CD4-positive, alpha-beta T cell treated with Interleukin-17A for 4 hours (primary cell): Measurements from ENCODE around the gene HTR3E.
"Not testable (repeated sequence)": the region's sequence is repeated elsewhere in the genome, so short reads cannot be mapped to it uniquely, and the experiment has no call there.

Experiments
- DNase-seq: peaks from one replicate; pipeline ENCODE4 v3.0.0-alpha.2; 2020; ENCODE audit warnings: mixed read lengths

HTR3E gene

GRCh38 chr3:184096811-184097383, at the start of gene HTR3E:
TSS of gene HTR3E (plus strand) at chr3:184097064. CDS start at chr3:184097530, 466 bp downstream.
- no peak for DNase-seq

DNA sequence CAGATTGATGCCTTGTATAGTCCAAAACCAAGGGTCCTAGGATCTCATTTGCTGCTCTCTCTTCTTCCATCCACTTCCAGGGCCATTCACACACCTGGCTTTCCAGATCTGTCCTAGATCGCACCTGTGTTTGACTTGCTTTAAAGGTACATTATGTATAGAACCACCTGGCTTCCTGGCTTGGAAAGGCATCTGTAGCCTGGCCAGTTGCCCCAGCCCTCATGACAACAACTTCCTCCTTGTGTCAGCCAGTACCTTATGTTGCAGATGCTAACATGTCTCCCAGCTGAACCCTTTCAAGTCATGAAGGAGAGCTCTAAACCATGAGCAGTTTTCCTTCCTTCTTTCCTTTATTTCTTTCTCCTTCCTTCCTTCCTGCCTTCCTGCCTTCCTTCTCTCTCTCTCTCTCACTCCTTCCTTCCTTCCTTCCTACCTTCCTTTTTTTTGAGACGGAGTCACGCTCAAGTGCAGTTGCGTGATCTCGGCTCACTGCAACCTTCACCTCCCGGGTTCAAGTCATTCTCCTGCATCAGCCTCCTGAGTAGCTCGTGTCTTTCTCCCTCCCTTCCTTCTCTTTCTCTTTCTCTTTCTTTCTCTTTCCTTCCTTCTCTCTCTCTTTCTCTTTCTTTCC, 46.5 kb upstream of the HTR3E start:
- no peak for DNase-seq

DNA sequence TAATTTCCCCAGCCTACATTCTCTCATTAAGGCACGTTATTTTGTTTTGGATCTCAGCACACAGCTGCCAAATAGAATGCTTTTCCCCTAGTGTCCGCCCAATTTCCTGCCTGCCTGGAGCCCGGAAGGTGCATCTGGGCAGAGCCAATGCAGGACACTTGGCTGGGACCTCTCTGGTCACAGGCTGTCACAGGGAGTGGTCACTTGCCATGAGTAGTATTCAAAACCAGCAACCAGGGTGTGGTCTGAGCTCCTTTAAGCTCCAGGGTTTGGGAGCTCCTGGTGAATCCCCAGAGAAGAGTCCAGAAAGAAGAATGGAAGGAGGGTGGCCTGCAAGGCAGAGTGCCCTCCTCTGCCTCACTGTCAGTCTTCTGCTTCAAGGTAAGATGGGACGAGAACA, 44.1 kb upstream of the HTR3E start, which contains the start of gene HTR3C:
Gene HTR3C, plus strand, starts transcription at position 281 of the 400 bp plus-strand sequence. Its CDS starts 34 bp downstream, at position 315.
- no peak for DNase-seq

- no peak for DNase-seq
These were observed 38.8 kb upstream of the HTR3E start for GRCh38 chr3:184058029-184058428.

DNA sequence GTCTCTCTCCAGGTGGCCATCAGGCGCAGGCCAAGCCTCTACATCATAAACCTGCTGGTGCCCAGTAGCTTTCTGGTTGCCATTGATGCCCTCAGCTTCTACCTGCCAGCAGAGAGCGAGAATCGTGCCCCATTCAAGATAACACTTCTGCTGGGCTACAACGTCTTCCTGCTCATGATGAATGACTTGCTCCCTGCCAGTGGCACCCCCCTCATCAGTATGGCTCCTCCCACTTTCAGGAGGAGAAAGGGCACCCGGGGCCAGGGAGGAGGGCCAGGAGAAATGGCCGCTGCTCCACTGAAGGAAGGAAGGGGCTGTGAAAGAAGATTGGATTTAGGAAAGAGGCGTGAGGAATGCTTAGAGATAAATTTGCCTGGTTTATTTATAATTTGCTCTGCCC, 37.4 kb upstream of the HTR3E start:
- no peak for DNase-seq

- no peak for DNase-seq
These were observed 34.2 kb upstream of the HTR3E start for GRCh38 chr3:184062637-184063036.

GRCh38 chr3:184066211-184066610, 30.7 kb upstream of the HTR3E start:
- DNase-seq, result no peak

GRCh38 chr3:184067573-184068055, 29.2 kb upstream of the HTR3E start:
- no peak for DNase-seq

GRCh38 chr3:184068344-184068743, 28.5 kb upstream of the HTR3E start:
- DNase-seq, result no peak

- DNase-seq, result not testable (repeated sequence)
These were observed 25.7 kb upstream of the HTR3E start for GRCh38 chr3:184071142-184071541.

GRCh38 chr3:184073621-184074020, 23.2 kb upstream of the HTR3E start:
- DNase-seq, result no peak

- DNase-seq, result no peak
These were observed 21.0 kb upstream of the HTR3E start for GRCh38 chr3:184075901-184076300.

- no peak for DNase-seq
These were observed 19.0 kb upstream of the HTR3E start for GRCh38 chr3:184077881-184078280.

GRCh38 chr3:184078851-184079250, 18.0 kb upstream of the HTR3E start:
- DNase-seq, result no peak

DNA sequence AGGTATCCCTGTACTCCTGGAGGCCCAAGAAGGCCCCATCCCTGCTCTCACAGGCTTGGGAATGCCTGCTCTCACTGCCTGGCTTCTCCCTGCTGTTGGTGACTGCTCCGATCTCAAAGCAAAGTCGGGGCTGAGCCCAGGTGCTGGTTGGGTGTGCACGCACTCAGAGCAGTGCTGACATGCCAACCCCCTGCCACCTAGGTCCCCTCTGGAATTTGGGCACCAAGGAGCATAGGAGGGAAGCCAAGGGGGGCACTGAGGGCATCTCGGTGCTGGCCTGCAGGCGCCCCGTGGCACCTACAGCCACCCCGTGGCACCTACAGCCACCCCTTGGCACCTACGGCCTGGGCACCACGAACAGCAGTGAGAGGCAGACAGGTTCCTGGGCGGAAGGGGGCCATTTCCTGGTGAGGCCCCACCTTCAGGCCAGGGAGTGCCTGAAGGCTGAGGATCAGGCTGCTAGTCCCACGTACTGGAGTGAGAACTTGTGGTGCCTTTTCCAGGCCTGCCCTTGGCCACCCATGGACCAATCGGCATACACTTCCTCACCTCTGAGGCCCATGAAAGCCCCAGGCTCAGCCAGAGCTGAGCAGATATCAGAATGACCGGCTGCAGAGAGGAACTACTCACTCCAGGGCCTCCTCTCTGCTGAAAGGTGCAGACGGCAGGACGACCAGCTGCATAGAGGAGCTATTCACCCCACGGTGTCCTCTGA, 15.6 kb upstream of the HTR3E start:
- DNase-seq, result no peak

DNA sequence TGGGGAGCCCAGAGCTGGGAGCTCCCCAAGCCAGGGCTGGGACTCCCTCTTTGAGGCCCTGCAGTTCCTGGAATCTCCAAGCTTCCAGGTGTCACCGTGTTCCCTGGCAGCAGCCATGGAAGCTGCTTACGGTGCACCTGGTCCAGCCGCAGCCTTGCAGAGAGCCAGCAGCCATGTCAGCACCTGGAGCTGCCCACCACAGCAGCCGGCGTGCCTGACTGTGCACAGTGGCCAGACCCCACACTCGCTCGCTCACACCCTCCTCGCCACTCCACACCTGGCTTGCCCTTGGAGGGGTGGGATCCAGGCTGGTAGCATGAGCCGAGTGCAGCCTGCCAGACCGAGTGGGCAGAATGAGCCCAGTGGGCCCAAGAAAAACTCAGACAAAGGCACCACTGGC, 14.8 kb upstream of the HTR3E start:
- no peak for DNase-seq

DNA sequence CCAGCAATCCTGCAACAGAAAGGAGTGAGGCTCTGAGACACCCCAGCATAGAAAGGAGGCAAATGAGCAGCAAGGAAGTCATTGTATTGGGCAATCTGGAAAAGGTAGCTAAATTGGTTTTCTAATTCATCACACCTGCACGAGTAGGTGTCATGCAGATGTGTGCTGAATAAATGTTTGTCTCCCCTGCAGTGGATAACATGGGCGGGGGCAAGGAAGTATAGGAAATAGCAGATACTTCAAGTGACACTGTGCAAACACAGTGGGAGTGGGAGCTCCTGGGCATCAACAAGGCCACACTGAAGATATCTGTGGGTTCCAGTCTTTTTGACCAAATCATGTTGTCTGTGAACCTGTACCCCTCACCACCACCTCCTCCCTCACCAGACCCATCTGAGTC, 14.4 kb upstream of the HTR3E start:
- DNase-seq, result no peak

- DNase-seq, result no peak
These were observed 11.4 kb upstream of the HTR3E start for GRCh38 chr3:184085389-184085852.

GRCh38 chr3:184092199-184092598, 4.7 kb upstream of the HTR3E start:
- DNase-seq, result no peak

GRCh38 chr3:184097556-184097955, 692 bp downstream of the HTR3E start:
- no peak for DNase-seq

GRCh38 chr3:184099806-184100686, 3.2 kb downstream of the HTR3E start:
- DNase-seq, result no peak

- no peak for DNase-seq
These were observed 13.5 kb downstream of the HTR3E start for GRCh38 chr3:184110316-184110725.

- DNase-seq, result no peak
These were observed 19.2 kb downstream of the HTR3E start for GRCh38 chr3:184116017-184116416.
